T-cell (primary cell): ENCODE data around the gene SLC43A3. TPM values are rescaled to one million over a fixed set of nuclear protein-coding genes. Genes with fewer than 3 reads are reported as not detected.
"Not testable (repeated sequence)": the region's sequence is repeated elsewhere in the genome, so short reads cannot be mapped to it uniquely, and the experiment has no call there.

Experiments used
- ATAC-seq, 4 experiments: fragments of 200-7000 bp in 3 of 4; fragments of 150-1000 bp in 1 of 4; cut with Tn5 transposase; replicated peaks in 1 of 4; 1 replicate in 3 of 4; 2 replicates in 1 of 4; pipeline ENCODE4 v1.10.0; 2021; ENCODE audit warnings: moderate library complexity in 3 of 4, mild to moderate bottlenecking in 2 of 4, moderate number of reproducible peaks in 1 of 4
- CTCF ChIA-PET, 2 donors: fragments of 300-600 bp; sonication (Branson Sonifier 250); formaldehyde crosslinking; loops; one replicate each; lab custom pipeline; 2022; ENCODE audit warnings: antibody characterized with exemption in 2 of 2; lab: Charles Lee
- POLR2A ChIA-PET, 2 donors: fragments of 300-600 bp; sonication (Branson Sonifier 250); formaldehyde crosslinking; loops; one replicate each; lab custom pipeline; 2022; ENCODE audit warnings: antibody characterized with exemption in 2 of 2; lab: Charles Lee
- DNase-seq, 35 experiments: peaks; one replicate each; pipeline versions ENCODE4 v3.0.0 to v3.0.0-alpha.2; 2013 to 2023
- H3K27ac ChIP-seq: one replicate; pipeline ENCODE4 v1.5.1; 2013; ENCODE audit warnings: low read length
- H3K27me3 ChIP-seq, 2 experiments: replicated peaks in 1 of 2; 1 replicate in 1 of 2; 2 replicates in 1 of 2; pipeline versions ENCODE4 v1.6.1 to v1.7.0; 2013; ENCODE audit warnings: low read length in 1 of 2, mixed read lengths in 1 of 2; ENCODE audit not compliant: control insufficient read depth in 2 of 2, insufficient read depth in 2 of 2; ENCODE audit errors: extremely low read depth in 1 of 2
- H3K36me3 ChIP-seq, 2 donors: 1 replicate in 1 of 2; 2 replicates in 1 of 2; pipeline versions ENCODE4 v1.6.1 to v1.7.0; 2013; ENCODE audit warnings: low read length in 1 of 2; ENCODE audit not compliant: control insufficient read depth in 2 of 2, insufficient read depth in 1 of 2; ENCODE audit errors: extremely low read depth in 1 of 2
- H3K4me1 ChIP-seq, 2 experiments: 1 replicate in 1 of 2; 2 replicates in 1 of 2; pipeline versions ENCODE4 v1.6.1 to v1.7.0; 2013; ENCODE audit warnings: low read length in 2 of 2, mixed read lengths in 1 of 2; ENCODE audit not compliant: insufficient read depth in 2 of 2, control insufficient read depth in 1 of 2; ENCODE audit errors: extremely low read depth in 1 of 2
- H3K4me3 ChIP-seq, 2 donors: 1 replicate in 1 of 2; 2 replicates in 1 of 2; pipeline versions ENCODE4 v1.5.1 to v1.7.0; 2013; ENCODE audit warnings: mild to moderate bottlenecking in 2 of 2, low read length in 1 of 2, moderate library complexity in 1 of 2; ENCODE audit not compliant: control insufficient read depth in 1 of 2; ENCODE audit errors: extremely low read depth in 1 of 2
- H3K9me3 ChIP-seq: 2 replicates; pipeline ENCODE4 v1.7.0; 2013
- H3K27ac Mint-ChIP-seq, 2 donors: one replicate each; pipeline ENCODE4 v1.8.0; 2020 to 2021; ENCODE audit warnings: mild to moderate bottlenecking in 2 of 2, mixed read lengths in 2 of 2
- H3K27me3 Mint-ChIP-seq, 2 donors: one replicate each; pipeline ENCODE4 v1.8.0; 2021 to 2022; ENCODE audit warnings: mixed read lengths in 2 of 2
- H3K36me3 Mint-ChIP-seq: one replicate; pipeline ENCODE4 v1.8.0; 2021; ENCODE audit warnings: mixed read lengths
- H3K4me1 Mint-ChIP-seq, 3 donors: one replicate each; pipeline ENCODE4 v1.8.0; 2020 to 2022; ENCODE audit warnings: mixed read lengths in 3 of 3, mild to moderate bottlenecking in 1 of 3
- H3K4me3 Mint-ChIP-seq, 3 donors: one replicate each; pipeline ENCODE4 v1.8.0; 2020 to 2022; ENCODE audit warnings: mild to moderate bottlenecking in 3 of 3, mixed read lengths in 3 of 3, moderate library complexity in 3 of 3
- H3K9me3 Mint-ChIP-seq, 3 donors: one replicate each; pipeline ENCODE4 v1.8.0; 2020 to 2022; ENCODE audit warnings: mixed read lengths in 3 of 3
- WGBS: methylation state at CpG from one replicate; pipeline ENCODE4 v1.1.5; 2013; ENCODE audit warnings: missing lambda C conversion rate; ENCODE audit not compliant: insufficient coverage; 5-methylcytosine and 5-hydroxymethylcytosine counted together
- total RNA-seq, 35 experiments: library from RNA in 6 of 35; stranded (reverse) in 6 of 35; fragments of 120-200 nt in 1 of 35; gene quantifications; one replicate each; pipeline versions ENCODE4 v1.2.1 to v1.2.4 and lab custom pipeline; 2013 to 2026

The SLC43A3 gene
- total RNA-seq, 5 donors from 2014 or later (not counting 1 experiment from before 2014, with no cell fraction given) = 9.9 to 18.1 (median 13.6) TPM

- H3K9me3 ChIP-seq, H3K4me3 ChIP-seq, DNase-seq, H3K27me3 ChIP-seq, ATAC-seq, H3K4me3 Mint-ChIP-seq, H3K27ac ChIP-seq, H3K9me3 Mint-ChIP-seq, H3K4me1 ChIP-seq, CTCF ChIA-PET, H3K27me3 Mint-ChIP-seq, H3K27ac Mint-ChIP-seq: not testable (repeated sequence)
- WGBS = no CpG with 5 or more reads among the region's 6 CpGs
- H3K4me1 Mint-ChIP-seq = peaks cover 0 to 10% (median 10%) of the 10 kb centered on the region in 3 donors
- H3K36me3 Mint-ChIP-seq = peaks cover 26% of the 10 kb centered on the region
- peaks cover 6 to 13% of the 10 kb centered on the region in 2 donors for H3K36me3 ChIP-seq
- POLR2A ChIA-PET = interaction anchor here in 1 of 2 donors (0.6 kb wide), 1 partner anchor 1205 kb away, joined by 3 read pairs; no protein-coding TSS in a partner anchor
Measured at GRCh38 chr11:57403003-57403801, 23.7 kb downstream of the SLC43A3 start.

GRCh38 chr11:57402188-57403002, 24.5 kb downstream of the SLC43A3 start:
- H3K4me3 Mint-ChIP-seq = no peak overlapping the region
- POLR2A ChIA-PET = interaction anchor here in 1 of 2 donors (0.6 kb wide), 1 partner anchor 1206 kb away, joined by 3 read pairs; no protein-coding TSS in a partner anchor
- no peaks in the 10 kb centered on the region for H3K27me3 Mint-ChIP-seq
- no peak overlapping the region for H3K4me3 ChIP-seq
- H3K27ac Mint-ChIP-seq = no peak overlapping the region
- H3K27me3 ChIP-seq = no peaks in the 10 kb centered on the region
- H3K9me3 Mint-ChIP-seq = no peaks in the 10 kb centered on the region
- peaks cover 0 to 10% (median 10%) of the 10 kb centered on the region in 3 donors for H3K4me1 Mint-ChIP-seq
- no peak overlapping the region for H3K27ac ChIP-seq
- peaks cover 6% of the 10 kb centered on the region in 2 donors for H3K36me3 ChIP-seq
- H3K9me3 ChIP-seq = no peaks in the 10 kb centered on the region
- ATAC-seq (no peak), DNase-seq (no peak)
- no CpG with 5 or more reads among the region's 6 CpGs for WGBS
- H3K36me3 Mint-ChIP-seq = peaks cover 19% of the 10 kb centered on the region
- peaks cover 0 to 3% of the 10 kb centered on the region in 2 experiments for H3K4me1 ChIP-seq
- CTCF ChIA-PET = no interaction called here

- 92% methylated on average over 2 of the region's 4 CpGs for WGBS
- POLR2A ChIA-PET = no interaction called here
Measured at GRCh38 chr11:57399972-57400578, 26.8 kb downstream of the SLC43A3 start.

DNA sequence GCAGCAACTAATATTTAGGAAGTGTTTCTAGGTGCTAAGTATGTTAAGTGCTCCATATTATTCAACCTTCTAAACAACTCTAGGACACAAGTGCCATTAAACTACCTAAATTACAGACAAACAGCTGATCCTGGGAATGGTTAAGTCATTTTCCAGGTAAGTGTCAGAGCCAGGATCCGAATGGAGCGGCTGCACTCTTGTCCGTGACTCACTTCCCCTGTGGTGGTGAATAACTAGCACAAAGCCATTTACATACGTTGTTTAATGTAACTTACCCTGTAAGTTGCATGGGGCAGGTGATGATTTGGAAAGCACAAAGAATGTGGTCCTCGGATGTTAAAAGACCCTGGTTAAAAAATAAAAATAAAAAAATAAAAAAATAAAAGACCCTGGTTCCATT, 27.7 kb downstream of the SLC43A3 start:
- POLR2A ChIA-PET = no interaction called here
- Histone ChIP-seq H3K9me3 (no peaks in the 10 kb centered on the region), H3K36me3 (no peaks in the 10 kb centered on the region), H3K4me3 (no peak overlapping the region), H3K27ac (no peak overlapping the region), H3K4me1 (no peaks in the 10 kb centered on the region), H3K27me3 (no peaks in the 10 kb centered on the region)
- Mint-ChIP-seq H3K9me3 (no peaks in the 10 kb centered on the region), H3K4me3 (no peak overlapping the region), H3K27me3 (no peaks in the 10 kb centered on the region), H3K36me3 (no peaks in the 10 kb centered on the region), H3K4me1 (no peaks in the 10 kb centered on the region), H3K27ac (no peak overlapping the region)
- DNase-seq = no peak
- CTCF ChIA-PET = no interaction called here
- no peak for ATAC-seq
- WGBS = no CpG with 5 or more reads among the region's 5 CpGs

More at GRCh38 chr11:57399972-57400578, 26.8 kb downstream of the SLC43A3 start:
- Mint-ChIP-seq H3K9me3 (no peaks in the 10 kb centered on the region), H3K36me3 (peaks cover 2% of the 10 kb centered on the region), H3K4me1 (no peaks in the 10 kb centered on the region), H3K27ac (no peak overlapping the region), H3K4me3 (no peak overlapping the region), H3K27me3 (no peaks in the 10 kb centered on the region)
- H3K9me3 ChIP-seq = no peaks in the 10 kb centered on the region
- no peaks in the 10 kb centered on the region for H3K4me1 ChIP-seq
- H3K4me3 ChIP-seq = no peak overlapping the region
- no peaks in the 10 kb centered on the region for H3K36me3 ChIP-seq
- CTCF ChIA-PET = no interaction called here
- DNase-seq (no peak), ATAC-seq (no peak)
- H3K27ac ChIP-seq = no peak overlapping the region
- no peaks in the 10 kb centered on the region for H3K27me3 ChIP-seq

- ChIA-PET CTCF (no interaction called here), POLR2A (no interaction called here)
- Histone ChIP-seq H3K9me3 (no peaks in the 10 kb centered on the region), H3K27ac (no peak overlapping the region), H3K4me1 (no peaks in the 10 kb centered on the region), H3K36me3 (no peaks in the 10 kb centered on the region), H3K4me3 (no peak overlapping the region), H3K27me3 (no peaks in the 10 kb centered on the region)
- no peaks in the 10 kb centered on the region for H3K27me3 Mint-ChIP-seq
- WGBS = 80% methylated on average over 3 of the region's 4 CpGs
- H3K4me3 Mint-ChIP-seq = no peak overlapping the region
- H3K36me3 Mint-ChIP-seq = no peaks in the 10 kb centered on the region
- no peak for ATAC-seq
- no peak overlapping the region for H3K27ac Mint-ChIP-seq
- H3K9me3 Mint-ChIP-seq = no peaks in the 10 kb centered on the region
- H3K4me1 Mint-ChIP-seq = no peaks in the 10 kb centered on the region
- no peak for DNase-seq
Measured at GRCh38 chr11:57397394-57397990, 29.4 kb downstream of the SLC43A3 start.

DNA sequence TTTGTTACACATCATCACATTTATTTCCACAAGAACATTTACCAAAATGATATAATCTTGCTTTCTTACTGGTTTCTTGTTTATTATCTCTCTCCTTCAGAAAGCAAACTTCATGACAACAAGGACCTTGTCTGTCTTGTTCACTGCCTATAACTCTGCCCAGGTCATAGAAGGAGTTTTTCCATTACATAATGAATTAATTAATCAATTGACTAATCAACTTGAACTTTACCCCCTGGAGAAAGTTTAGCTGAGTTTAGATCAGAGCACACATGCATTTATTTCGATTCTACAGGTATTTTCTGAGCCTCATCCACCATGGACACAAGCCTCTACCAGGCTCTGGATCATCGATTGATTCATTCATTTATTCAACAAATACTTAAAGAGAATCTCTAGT, 30.2 kb downstream of the SLC43A3 start:
- no peaks in the 10 kb centered on the region for H3K36me3 ChIP-seq
- H3K9me3 Mint-ChIP-seq = no peaks in the 10 kb centered on the region
- ChIA-PET CTCF (no interaction called here), POLR2A (no interaction called here)
- H3K27ac ChIP-seq = no peak overlapping the region
- no peaks in the 10 kb centered on the region for H3K27me3 Mint-ChIP-seq
- ATAC-seq = no peak
- no peak for DNase-seq
- no peaks in the 10 kb centered on the region for H3K36me3 Mint-ChIP-seq
- H3K4me3 Mint-ChIP-seq = no peak overlapping the region
- no peak overlapping the region for H3K4me3 ChIP-seq
- H3K27ac Mint-ChIP-seq = no peak overlapping the region
- H3K27me3 ChIP-seq = no peaks in the 10 kb centered on the region
- H3K9me3 ChIP-seq = no peaks in the 10 kb centered on the region
- H3K4me1 ChIP-seq = no peaks in the 10 kb centered on the region
- no CpG with 5 or more reads among the region's 2 CpGs for WGBS
- H3K4me1 Mint-ChIP-seq = no peaks in the 10 kb centered on the region
